NCI-H1048 (cell line): ENCODE measurements around the gene USH2A.
"Not testable (repeated sequence)": the region's sequence is repeated elsewhere in the genome, so short reads cannot be mapped to it uniquely, and the experiment has no call there.

ENCODE experiments used
- DNase-seq: peaks from one replicate; lab custom pipeline; 2025; lab: John Stamatoyannopoulos, UW

Gene USH2A

GRCh38 chr1:216200941-216201340 lies 222.3 kb downstream of the USH2A start:
- no peak for DNase-seq

- DNase-seq, result no peak
These were observed 228.5 kb downstream of the USH2A start for GRCh38 chr1:216194721-216195120.

GRCh38 chr1:216193839-216194443 lies 229.3 kb downstream of the USH2A start:
- DNase-seq, result no peak

DNA sequence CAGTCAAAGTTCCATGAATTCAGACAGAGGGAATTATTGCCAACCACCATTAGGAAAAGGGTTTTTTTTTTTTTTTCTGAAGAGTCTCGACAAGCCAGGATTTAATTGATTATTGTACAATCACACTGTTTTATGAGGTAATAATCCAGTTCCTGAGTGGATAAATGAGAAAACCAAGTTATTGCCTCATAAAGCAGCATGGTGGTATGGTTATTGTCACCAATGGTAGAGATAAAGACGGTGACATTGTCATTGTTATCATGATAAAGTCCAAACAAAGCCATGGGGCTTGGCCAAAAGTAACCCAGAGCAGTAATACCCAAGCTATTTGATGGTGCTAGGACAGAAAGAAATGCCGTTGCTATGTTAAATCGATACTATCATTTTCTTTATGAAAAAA lies 232.8 kb downstream of the USH2A start:
- no peak for DNase-seq

DNA sequence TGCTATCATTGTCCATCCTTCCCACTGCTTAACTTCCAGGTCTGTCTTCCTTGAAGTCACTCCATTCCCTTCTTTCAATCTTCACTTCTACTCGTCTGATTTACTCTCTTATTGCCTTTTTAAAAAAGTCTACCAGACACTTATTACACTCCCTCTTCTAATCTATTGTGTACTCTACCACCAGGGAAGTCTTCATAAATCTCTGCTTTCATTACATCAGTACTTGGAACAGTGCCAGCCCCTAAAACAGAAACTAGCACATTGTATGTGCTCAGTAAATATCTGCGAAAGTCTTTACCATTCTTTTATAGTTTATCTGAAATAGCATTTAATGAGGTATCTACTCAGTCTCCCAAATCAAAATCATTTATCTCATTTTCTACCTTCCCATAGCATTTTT lies 236.4 kb downstream of the USH2A start:
- no peak for DNase-seq

DNA sequence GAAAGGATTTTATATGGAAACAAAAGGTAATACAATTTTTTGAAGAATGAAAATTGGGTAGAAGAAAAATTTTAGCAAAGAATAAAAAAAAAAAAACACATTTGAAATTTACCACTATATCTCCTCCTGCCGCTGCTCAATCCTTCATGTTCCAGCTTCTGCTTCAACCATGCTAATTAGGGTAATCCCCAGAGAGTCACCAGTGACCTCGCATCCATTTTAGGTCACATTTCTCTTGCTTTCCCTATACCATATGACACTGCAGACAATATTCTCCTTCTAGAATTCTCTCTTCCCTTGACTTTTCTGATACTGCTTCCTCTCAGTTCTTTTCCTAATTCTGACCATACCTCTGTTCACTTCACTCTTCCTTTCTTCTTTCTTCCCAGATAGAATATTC lies 237.1 kb downstream of the USH2A start:
- DNase-seq, result no peak

DNA sequence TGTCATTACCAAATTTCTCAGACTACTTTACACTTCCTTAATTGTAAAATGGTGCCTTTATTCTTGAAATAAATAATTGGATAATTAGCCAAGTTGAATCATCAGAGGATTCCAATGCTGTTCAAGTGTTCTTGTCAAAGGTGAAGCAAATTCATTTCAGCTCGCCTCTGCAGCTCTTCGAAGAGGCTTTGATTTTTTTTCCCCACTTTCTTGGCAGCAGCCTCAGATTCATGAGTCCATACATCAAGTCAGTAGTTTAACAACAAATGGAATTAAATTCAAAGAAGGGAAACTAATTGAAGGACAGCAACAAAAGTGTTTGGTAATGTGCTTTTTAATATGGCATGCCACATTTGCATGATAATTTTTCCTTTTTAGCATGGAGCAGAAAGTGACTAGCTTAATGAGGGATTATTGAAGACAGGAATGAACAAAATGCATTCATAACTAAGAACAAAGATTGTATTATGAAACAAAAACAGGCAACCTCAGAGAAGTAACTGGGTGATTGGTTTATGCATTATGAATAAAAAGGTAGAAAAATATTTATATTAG lies 239.0 kb downstream of the USH2A start:
- peak; percentile 48 for DNase-seq

DNA sequence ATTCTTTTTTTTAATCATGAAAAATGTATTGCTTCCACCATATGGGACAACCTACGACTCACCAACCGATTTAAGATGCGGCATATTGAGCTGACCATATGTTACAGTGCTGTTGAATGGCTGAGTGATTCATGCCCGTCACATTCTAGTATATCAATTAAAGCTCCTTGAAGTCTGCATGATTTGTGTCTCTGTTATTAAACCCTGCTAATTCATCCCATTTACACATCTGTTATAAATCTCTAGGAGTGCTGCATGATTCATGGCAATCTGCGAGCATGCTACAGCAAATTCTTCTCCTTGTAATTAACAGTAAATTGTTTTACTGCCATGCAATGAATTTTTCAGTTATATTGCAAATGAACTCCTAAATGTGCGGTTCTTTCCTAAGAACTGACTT lies 239.8 kb downstream of the USH2A start:
- DNase-seq, result no peak

DNA sequence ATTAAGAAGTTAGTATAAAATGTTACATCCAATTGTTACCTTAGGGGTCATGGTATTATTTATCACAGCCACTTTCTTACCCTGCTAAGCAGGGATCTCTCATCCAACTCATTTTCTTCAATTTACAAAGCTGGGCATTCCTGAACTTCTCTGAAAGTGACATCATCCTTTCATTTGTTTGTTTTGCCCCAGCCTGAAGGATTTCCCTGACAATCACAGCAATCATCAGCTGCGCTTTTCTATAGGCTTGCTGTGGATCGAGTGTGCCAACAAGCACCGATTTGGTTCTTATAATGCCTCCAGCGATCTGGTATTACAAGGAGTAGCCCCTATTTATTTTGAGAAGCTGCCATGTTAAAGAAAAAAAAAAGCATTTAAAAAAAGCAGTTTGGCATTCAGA lies 240.2 kb downstream of the USH2A start:
- DNase-seq, result no peak

- no peak for DNase-seq
These were observed 241.7 kb downstream of the USH2A start for GRCh38 chr1:216181590-216181989.

GRCh38 chr1:216178281-216178680 lies 245.0 kb downstream of the USH2A start:
- DNase-seq, result no peak

DNA sequence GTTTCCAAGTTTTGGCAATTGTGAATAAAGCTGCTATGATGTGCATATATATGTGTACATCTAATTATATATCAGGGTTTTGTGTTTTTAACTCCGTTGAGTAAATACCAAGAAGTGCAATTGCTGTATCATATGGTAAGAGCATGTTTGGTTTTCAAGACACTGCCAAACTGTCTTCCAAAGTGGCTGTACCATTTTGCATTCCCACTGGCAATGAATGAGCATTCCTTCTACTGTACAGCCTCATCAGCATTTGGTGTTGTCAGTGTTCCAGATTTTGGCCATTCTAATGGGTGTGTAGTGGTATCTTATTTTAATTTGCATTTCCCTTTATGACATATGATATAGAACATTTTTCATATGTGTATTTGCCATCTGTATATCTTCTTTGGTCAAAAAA lies 246.3 kb downstream of the USH2A start:
- DNase-seq, result no peak

DNA sequence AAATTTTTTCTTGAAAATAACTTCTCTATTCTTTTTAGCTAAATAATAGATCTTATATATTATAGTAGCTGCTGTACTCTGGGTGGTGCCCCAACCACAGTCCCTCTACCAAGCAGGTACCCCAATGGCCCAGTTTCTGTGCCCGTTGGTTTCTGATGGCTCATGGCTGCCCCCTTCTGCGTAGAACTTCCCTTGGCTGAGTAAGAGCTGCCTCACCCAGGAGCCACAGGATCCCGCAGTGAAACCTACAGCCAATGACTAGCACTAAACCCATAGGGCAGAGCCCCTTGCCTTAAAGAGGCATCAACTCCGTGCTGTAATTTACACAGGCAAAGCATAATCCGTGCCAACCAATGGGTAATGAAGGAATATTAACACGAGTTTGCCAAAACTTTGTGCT lies 247.5 kb downstream of the USH2A start:
- no peak for DNase-seq

DNA sequence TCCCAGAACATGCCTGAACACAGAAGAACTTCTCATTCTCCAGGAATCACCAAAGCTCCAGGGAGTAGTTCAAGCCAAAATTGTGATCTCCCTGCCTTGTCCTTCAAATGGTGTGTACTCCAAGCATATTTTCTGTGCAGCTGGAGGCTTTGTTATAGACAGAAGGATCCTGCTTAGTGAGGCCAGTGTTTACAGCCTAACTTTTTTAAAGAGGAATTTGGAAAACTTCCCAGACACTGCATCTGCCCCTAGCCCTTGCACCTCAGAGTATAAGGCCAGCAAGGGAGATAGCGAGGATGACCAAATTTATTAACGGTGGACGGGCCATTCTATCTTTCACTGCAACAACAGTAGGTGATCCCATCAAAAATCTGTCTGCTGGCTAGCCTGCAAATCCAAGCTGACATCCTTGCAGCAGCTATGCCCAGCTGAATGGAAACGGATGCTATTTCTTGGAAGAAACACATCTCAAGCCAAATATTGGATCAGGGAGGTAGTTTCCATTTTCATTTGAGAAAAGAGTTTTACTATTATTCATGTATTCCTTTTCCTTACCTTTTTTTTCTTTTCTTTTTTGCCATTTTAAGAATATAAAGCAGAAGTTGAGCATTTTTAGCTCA lies 249.8 kb downstream of the USH2A start:
- no peak for DNase-seq

GRCh38 chr1:216169351-216169750 lies 253.9 kb downstream of the USH2A start:
- DNase-seq, result no peak

DNA sequence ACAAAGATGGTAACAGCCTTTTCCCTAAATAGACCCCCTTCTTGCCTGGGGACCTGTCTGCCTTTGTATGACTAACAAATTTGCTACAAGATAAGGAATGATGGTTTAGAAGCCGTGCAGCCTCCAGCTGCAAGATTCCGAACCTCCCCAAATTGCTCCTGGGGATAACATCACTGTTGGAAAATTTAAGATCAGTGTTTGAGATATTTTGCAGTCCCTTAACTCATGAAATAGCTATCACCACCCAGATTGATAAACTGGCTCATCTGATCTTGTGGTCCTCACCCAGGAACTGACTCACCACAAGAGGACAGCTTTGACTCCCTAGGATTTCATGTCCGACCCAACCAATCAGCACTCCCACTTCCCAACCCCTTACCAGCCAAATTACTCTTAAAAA lies 254.7 kb downstream of the USH2A start:
- DNase-seq, result no peak

DNA sequence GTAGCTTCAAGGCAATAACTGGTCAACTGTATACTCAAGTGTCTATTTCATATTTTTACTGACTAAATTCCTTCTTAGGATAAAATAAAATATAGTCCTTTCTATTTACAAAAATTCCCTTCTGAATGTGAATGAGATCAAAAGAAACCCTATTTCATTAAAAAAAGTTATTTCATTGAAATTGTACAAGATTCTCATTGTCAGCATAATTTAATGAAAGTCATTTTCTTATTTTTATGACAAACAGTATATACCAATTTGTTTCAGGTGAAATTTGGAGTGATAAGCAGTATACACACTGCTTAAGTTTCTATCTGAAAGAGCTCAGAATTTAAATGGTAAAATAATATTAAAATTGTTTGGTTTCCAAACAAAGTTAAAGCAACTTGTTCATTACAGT lies 269.2 kb downstream of the USH2A start:
- no peak for DNase-seq

GRCh38 chr1:216153130-216153529 lies 270.1 kb downstream of the USH2A start:
- DNase-seq, result no peak

GRCh38 chr1:216145451-216146018 lies 277.7 kb downstream of the USH2A start:
- not testable (repeated sequence) for DNase-seq

DNA sequence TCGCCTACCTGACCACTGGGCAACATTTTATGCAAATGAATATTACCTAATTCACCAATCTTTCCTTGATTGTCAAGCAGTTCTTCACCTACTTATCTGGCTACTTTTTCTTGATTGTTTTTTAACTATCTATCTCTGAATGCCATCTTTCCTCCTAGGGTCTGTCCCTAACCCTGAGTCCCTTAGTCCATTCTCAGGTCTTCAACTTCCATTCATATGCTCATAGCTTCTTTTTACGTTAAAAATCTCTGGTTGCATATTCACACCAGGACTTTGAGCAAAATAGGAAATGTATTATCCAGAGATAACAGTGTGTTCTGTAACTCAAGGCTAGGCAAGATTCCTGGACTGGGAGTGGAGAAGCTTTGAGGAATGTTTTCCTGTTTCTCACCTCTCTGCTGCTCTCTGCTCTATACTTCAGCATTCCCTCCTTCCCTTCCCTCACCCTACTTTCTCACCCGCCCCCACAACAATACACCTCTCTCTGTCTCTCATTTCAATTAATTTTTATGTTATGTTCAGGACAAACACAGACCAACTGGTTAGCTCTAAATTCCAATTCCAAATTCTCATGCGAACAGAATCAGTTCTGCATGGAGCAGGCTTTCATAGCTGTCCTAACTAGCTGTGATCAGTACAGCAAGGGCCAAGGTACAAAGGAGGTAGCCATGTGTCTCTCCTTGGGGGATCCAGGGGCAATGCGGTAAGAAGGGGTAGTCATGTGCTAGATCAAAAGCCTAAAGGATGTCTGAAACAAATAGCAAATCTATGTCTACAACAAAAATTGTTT lies 278.4 kb downstream of the USH2A start:
- DNase-seq, result no peak

GRCh38 chr1:216142921-216143320 lies 280.3 kb downstream of the USH2A start:
- DNase-seq, result no peak

GRCh38 chr1:216140730-216141524 lies 282.3 kb downstream of the USH2A start:
- DNase-seq, result no peak
